Uterus (tissue), 2 donors: Measurements from ENCODE around the gene PCK2.

Source experiments
- POLR2A ChIP-seq, 2 donors: fragments of 450-650 bp; IDR thresholded peaks; one replicate each; pipeline ENCODE4 v1.6.1; 2016; ENCODE audit warnings: antibody characterized with exemption in 2 of 2, mild to moderate bottlenecking in 1 of 2, moderate library complexity in 1 of 2
- TF ChIP-seq, protein P1 (sequence below), 4 experiments: fragments of 200-600 bp in 2 of 4; fragments of 450-650 bp in 2 of 4; sonication (generic) in 2 of 4; IDR thresholded peaks; one replicate each; pipeline ENCODE4 v1.5.1; 2016 to 2019; ENCODE audit warnings: antibody characterized with exemption in 4 of 4, mild to moderate bottlenecking in 2 of 4, moderate library complexity in 1 of 4

GRCh38 chr14:24145219-24145618 lies 51.1 kb downstream of the PCK2 start:
- TF ChIP-seq, protein P1, sequence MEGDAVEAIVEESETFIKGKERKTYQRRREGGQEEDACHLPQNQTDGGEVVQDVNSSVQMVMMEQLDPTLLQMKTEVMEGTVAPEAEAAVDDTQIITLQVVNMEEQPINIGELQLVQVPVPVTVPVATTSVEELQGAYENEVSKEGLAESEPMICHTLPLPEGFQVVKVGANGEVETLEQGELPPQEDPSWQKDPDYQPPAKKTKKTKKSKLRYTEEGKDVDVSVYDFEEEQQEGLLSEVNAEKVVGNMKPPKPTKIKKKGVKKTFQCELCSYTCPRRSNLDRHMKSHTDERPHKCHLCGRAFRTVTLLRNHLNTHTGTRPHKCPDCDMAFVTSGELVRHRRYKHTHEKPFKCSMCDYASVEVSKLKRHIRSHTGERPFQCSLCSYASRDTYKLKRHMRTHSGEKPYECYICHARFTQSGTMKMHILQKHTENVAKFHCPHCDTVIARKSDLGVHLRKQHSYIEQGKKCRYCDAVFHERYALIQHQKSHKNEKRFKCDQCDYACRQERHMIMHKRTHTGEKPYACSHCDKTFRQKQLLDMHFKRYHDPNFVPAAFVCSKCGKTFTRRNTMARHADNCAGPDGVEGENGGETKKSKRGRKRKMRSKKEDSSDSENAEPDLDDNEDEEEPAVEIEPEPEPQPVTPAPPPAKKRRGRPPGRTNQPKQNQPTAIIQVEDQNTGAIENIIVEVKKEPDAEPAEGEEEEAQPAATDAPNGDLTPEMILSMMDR (IDR thresholded peaks at IDR 0.05) = no peak
- TF ChIP-seq POLR2A (IDR thresholded peaks at IDR 0.05) = no peak
